ENCODE results near the gene DLG2.

DLG2 gene

DNA sequence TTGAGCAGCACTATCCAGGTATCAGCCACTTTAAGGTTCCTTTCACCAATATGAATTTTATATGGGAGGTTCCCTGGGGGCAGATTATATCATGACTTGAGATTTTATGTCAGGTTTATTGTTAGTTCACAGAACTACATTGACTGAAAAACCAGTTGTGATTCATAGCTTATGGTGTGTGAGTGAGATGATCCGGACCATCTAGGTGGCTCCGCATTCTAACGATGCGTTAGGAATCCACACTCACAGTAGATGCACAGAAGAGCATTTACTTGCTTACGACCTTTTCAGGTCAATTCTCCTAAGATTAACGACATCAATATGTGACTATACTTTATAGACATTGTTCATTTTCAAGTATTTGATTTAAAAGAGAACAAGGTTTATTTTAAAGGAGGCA is 1356.7 kb downstream of the DLG2 start:
- no peak for TF ChIP-seq EZH2 (optimal IDR thresholded peaks at IDR 0.05; ENCODE audit: low read depth, low read length)
- TF ChIP-seq, protein P1, sequence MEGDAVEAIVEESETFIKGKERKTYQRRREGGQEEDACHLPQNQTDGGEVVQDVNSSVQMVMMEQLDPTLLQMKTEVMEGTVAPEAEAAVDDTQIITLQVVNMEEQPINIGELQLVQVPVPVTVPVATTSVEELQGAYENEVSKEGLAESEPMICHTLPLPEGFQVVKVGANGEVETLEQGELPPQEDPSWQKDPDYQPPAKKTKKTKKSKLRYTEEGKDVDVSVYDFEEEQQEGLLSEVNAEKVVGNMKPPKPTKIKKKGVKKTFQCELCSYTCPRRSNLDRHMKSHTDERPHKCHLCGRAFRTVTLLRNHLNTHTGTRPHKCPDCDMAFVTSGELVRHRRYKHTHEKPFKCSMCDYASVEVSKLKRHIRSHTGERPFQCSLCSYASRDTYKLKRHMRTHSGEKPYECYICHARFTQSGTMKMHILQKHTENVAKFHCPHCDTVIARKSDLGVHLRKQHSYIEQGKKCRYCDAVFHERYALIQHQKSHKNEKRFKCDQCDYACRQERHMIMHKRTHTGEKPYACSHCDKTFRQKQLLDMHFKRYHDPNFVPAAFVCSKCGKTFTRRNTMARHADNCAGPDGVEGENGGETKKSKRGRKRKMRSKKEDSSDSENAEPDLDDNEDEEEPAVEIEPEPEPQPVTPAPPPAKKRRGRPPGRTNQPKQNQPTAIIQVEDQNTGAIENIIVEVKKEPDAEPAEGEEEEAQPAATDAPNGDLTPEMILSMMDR (IDR thresholded peaks at IDR 0.05; ENCODE audit: low read length) = no peak
- no peak for TF ChIP-seq EZH2phosphoT487 (IDR thresholded peaks at IDR 0.05; ENCODE audit: low read length)
- H3K4me3 ChIP-seq (ENCODE audit: low read length) = no peak overlapping the region
- no peaks in the 10 kb centered on the region for H3K9me2 ChIP-seq (replicated peaks; ENCODE audit: insufficient read depth, low read length)
- H4K20me1 ChIP-seq (ENCODE audit: insufficient read depth, low read length) = no peaks in the 10 kb centered on the region
- DNase-seq = no peak
- no peak overlapping the region for H3K27ac ChIP-seq (ENCODE audit: low read length)
- H3K79me2 ChIP-seq (ENCODE audit: low read length) = no peaks in the 10 kb centered on the region
- H3K4me2 ChIP-seq (ENCODE audit: low read depth, low read length) = no peak overlapping the region
- no peaks in the 10 kb centered on the region for H3K4me1 ChIP-seq (ENCODE audit: low read length)
- no peaks in the 10 kb centered on the region for H3K27me3 ChIP-seq (replicated peaks; ENCODE audit: insufficient read depth, low read length)
- H3K9ac ChIP-seq (ENCODE audit: low read length) = no peak overlapping the region
- H3F3A ChIP-seq (ENCODE audit: insufficient read depth, low read length) = no peaks in the 10 kb centered on the region
- no peak overlapping the region for H2AFZ ChIP-seq (ENCODE audit: low read length)
- H3K36me3 ChIP-seq (replicated peaks; ENCODE audit: insufficient read depth, low read length) = no peaks in the 10 kb centered on the region
- H3K9me3 ChIP-seq (replicated peaks; ENCODE audit: insufficient read depth, low read length) = no peaks in the 10 kb centered on the region

GRCh38 chr11:84264066-84264465 is 1363.1 kb downstream of the DLG2 start:
- Histone ChIP-seq H3K27ac (ENCODE audit: low read length) (no peak overlapping the region), H3K9me2 (replicated peaks; ENCODE audit: insufficient read depth, low read length) (no peaks in the 10 kb centered on the region), H3K79me2 (ENCODE audit: low read length) (no peaks in the 10 kb centered on the region), H3K4me3 (ENCODE audit: low read length) (no peak overlapping the region; the same call in 1 of the 2 replicates), H3K36me3 (replicated peaks; ENCODE audit: insufficient read depth, low read length) (no peaks in the 10 kb centered on the region), H3K9ac (ENCODE audit: low read length) (no peak overlapping the region), H3K9me3 (replicated peaks; ENCODE audit: insufficient read depth, low read length) (no peaks in the 10 kb centered on the region), H3F3A (ENCODE audit: insufficient read depth, low read length) (no peaks in the 10 kb centered on the region), H4K20me1 (ENCODE audit: insufficient read depth, low read length) (no peaks in the 10 kb centered on the region), H3K4me1 (ENCODE audit: low read length) (no peaks in the 10 kb centered on the region), H3K27me3 (replicated peaks; ENCODE audit: insufficient read depth, low read length) (no peaks in the 10 kb centered on the region), H3K4me2 (ENCODE audit: low read depth, low read length) (peak overlapping the region; percentile 13; the same call in 1 of the 2 replicates), H2AFZ (ENCODE audit: low read length) (no peak overlapping the region)
- no peak for TF ChIP-seq EZH2phosphoT487 (IDR thresholded peaks at IDR 0.05; ENCODE audit: low read length)
- TF ChIP-seq EZH2 (optimal IDR thresholded peaks at IDR 0.05; ENCODE audit: low read depth, low read length) = no peak
- TF ChIP-seq, protein P1 (IDR thresholded peaks at IDR 0.05; ENCODE audit: low read length) = no peak
- DNase-seq = no peak

GRCh38 chr11:84261707-84262106 is 1365.4 kb downstream of the DLG2 start:
- Histone ChIP-seq H2AFZ (ENCODE audit: low read length) (no peak overlapping the region), H3K36me3 (replicated peaks; ENCODE audit: insufficient read depth, low read length) (no peaks in the 10 kb centered on the region), H3F3A (ENCODE audit: insufficient read depth, low read length) (no peaks in the 10 kb centered on the region), H3K79me2 (ENCODE audit: low read length) (no peaks in the 10 kb centered on the region), H3K4me3 (ENCODE audit: low read length) (no peak overlapping the region), H3K9me3 (replicated peaks; ENCODE audit: insufficient read depth, low read length) (no peaks in the 10 kb centered on the region), H3K9me2 (replicated peaks; ENCODE audit: insufficient read depth, low read length) (no peaks in the 10 kb centered on the region), H3K9ac (ENCODE audit: low read length) (no peak overlapping the region), H3K4me2 (ENCODE audit: low read depth, low read length) (no peak overlapping the region), H3K4me1 (ENCODE audit: low read length) (no peaks in the 10 kb centered on the region), H3K27me3 (replicated peaks; ENCODE audit: insufficient read depth, low read length) (no peaks in the 10 kb centered on the region), H4K20me1 (ENCODE audit: insufficient read depth, low read length) (no peaks in the 10 kb centered on the region), H3K27ac (ENCODE audit: low read length) (no peak overlapping the region)
- no peak for TF ChIP-seq EZH2phosphoT487 (IDR thresholded peaks at IDR 0.05; ENCODE audit: low read length)
- TF ChIP-seq, protein P1 (IDR thresholded peaks at IDR 0.05; ENCODE audit: low read length) = peak; percentile 30; the same call in 1 of the 2 replicates
- DNase-seq = no peak

Data from MM.1S (cell line).